Measurements from ENCODE around the gene POU2F2. TPM values are rescaled to one million over a fixed set of nuclear protein-coding genes. Genes with fewer than 3 reads are reported as not detected.
"Not testable (repeated sequence)": the region's sequence is repeated elsewhere in the genome, so short reads cannot be mapped to it uniquely, and the experiment has no call there.

Gene POU2F2
- total and polyA plus RNA-seq, 9 donors: 0.52 to 4.3 (median 1.2) TPM; not detected in 1

GRCh38 chr19:42109896-42110295 lies 22.4 kb downstream of the POU2F2 start:
- H3K4me3 ChIP-seq: no peak overlapping the region
- no peaks in the 10 kb centered on the region for H3K36me3 ChIP-seq
- H3K4me1 ChIP-seq (ENCODE audit: insufficient read depth): peaks cover 4% of the 10 kb centered on the region
- no peaks in the 10 kb centered on the region for H3K9me3 ChIP-seq
- 41 to 56% (median 48%) methylated on average over 3 of the region's 3 CpGs for WGBS, 3 donors
- intact Hi-C loops (cut with DNase I): no loop called here
- no peak for DNase-seq
- H3K27ac ChIP-seq: no peak overlapping the region
- H3K27me3 ChIP-seq: no peaks in the 10 kb centered on the region
- TF ChIP-seq, protein P1, sequence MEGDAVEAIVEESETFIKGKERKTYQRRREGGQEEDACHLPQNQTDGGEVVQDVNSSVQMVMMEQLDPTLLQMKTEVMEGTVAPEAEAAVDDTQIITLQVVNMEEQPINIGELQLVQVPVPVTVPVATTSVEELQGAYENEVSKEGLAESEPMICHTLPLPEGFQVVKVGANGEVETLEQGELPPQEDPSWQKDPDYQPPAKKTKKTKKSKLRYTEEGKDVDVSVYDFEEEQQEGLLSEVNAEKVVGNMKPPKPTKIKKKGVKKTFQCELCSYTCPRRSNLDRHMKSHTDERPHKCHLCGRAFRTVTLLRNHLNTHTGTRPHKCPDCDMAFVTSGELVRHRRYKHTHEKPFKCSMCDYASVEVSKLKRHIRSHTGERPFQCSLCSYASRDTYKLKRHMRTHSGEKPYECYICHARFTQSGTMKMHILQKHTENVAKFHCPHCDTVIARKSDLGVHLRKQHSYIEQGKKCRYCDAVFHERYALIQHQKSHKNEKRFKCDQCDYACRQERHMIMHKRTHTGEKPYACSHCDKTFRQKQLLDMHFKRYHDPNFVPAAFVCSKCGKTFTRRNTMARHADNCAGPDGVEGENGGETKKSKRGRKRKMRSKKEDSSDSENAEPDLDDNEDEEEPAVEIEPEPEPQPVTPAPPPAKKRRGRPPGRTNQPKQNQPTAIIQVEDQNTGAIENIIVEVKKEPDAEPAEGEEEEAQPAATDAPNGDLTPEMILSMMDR (IDR thresholded peaks at IDR 0.05): no peak
- TF ChIP-seq POLR2A (IDR thresholded peaks at IDR 0.05): no peak
- TF ChIP-seq EP300 (IDR thresholded peaks at IDR 0.05): no peak

- H3K27ac ChIP-seq: no peak overlapping the region
- intact Hi-C loops (cut with DNase I): no loop called here
- peak; percentile 30 to 63 (median 46) for DNase-seq
- TF ChIP-seq, protein P1 (IDR thresholded peaks at IDR 0.05): peak in 1 of 3 donors; percentile 51
- TF ChIP-seq POLR2A (IDR thresholded peaks at IDR 0.05) (no peak), EP300 (IDR thresholded peaks at IDR 0.05) (no peak)
- no peaks in the 10 kb centered on the region for H3K9me3 ChIP-seq
- no peak overlapping the region for H3K4me3 ChIP-seq
- H3K36me3 ChIP-seq: no peaks in the 10 kb centered on the region
- WGBS, 3 donors: 14 to 25% (median 19%) methylated on average over 16 of the region's 16 CpGs
- peaks cover 4% of the 10 kb centered on the region for H3K4me1 ChIP-seq (ENCODE audit: insufficient read depth)
- H3K27me3 ChIP-seq: no peaks in the 10 kb centered on the region
Measured at GRCh38 chr19:42108527-42109389, 23.5 kb downstream of the POU2F2 start.

- no peak overlapping the region for H3K27ac ChIP-seq
- no peak overlapping the region for H3K4me3 ChIP-seq
- TF ChIP-seq, protein P1 (IDR thresholded peaks at IDR 0.05): no peak
- TF ChIP-seq EP300 (IDR thresholded peaks at IDR 0.05): no peak
- no peak for TF ChIP-seq POLR2A (IDR thresholded peaks at IDR 0.05)
- no peaks in the 10 kb centered on the region for H3K36me3 ChIP-seq
- no peak for DNase-seq
- H3K4me1 ChIP-seq (ENCODE audit: insufficient read depth): peaks cover 4% of the 10 kb centered on the region
- no peaks in the 10 kb centered on the region for H3K9me3 ChIP-seq
- intact Hi-C loops (cut with DNase I): no loop called here
- no peaks in the 10 kb centered on the region for H3K27me3 ChIP-seq
- WGBS, 3 donors: 74 to 83% (median 82%) methylated on average over 2 of the region's 2 CpGs
Measured at GRCh38 chr19:42105368-42105767, 26.9 kb downstream of the POU2F2 start.

GRCh38 chr19:42102877-42103276 lies 29.4 kb downstream of the POU2F2 start:
- intact Hi-C loops (cut with DNase I): no loop called here
- Histone ChIP-seq H3K9me3 (no peaks in the 10 kb centered on the region), H3K27ac (no peak overlapping the region), H3K27me3 (no peaks in the 10 kb centered on the region), H3K4me1 (ENCODE audit: insufficient read depth) (no peaks in the 10 kb centered on the region), H3K36me3 (no peaks in the 10 kb centered on the region), H3K4me3 (no peak overlapping the region)
- TF ChIP-seq, protein P1 (IDR thresholded peaks at IDR 0.05): no peak
- TF ChIP-seq EP300 (IDR thresholded peaks at IDR 0.05) (no peak), POLR2A (IDR thresholded peaks at IDR 0.05) (no peak)
- DNase-seq: no peak
- 89 to 94% (median 90%) methylated on average over 2 of the region's 2 CpGs for WGBS, 3 donors

- 91 to 93% (median 91%) methylated on average over 10 of the region's 10 CpGs for WGBS, 3 donors
Measured at GRCh38 chr19:42100241-42100640, 32.0 kb downstream of the POU2F2 start.

More at GRCh38 chr19:42100241-42100640, 32.0 kb downstream of the POU2F2 start:
- H3K27me3 ChIP-seq; H3K4me1 ChIP-seq (ENCODE audit: insufficient read depth); H3K36me3 ChIP-seq; H3K27ac ChIP-seq; DNase-seq; H3K9me3 ChIP-seq; intact Hi-C loops (cut with DNase I); H3K4me3 ChIP-seq: not testable (repeated sequence)
